DOHH2 (cell line): Measurements from ENCODE around the gene LSM7.

ENCODE experiments used
- CTCF ChIP-seq: fragments of 200-600 bp; sonication (generic); IDR thresholded peaks from one replicate; pipeline ENCODE4 v1.5.1; 2014; ENCODE audit warnings: antibody characterized with exemption, mild to moderate bottlenecking, low read depth, low read length; ENCODE audit not compliant: poor library complexity, severe bottlenecking
- EZH2phosphoT487 ChIP-seq: fragments of 200-600 bp; sonication (generic); IDR thresholded peaks from 2 replicates; pipeline ENCODE4 v1.6.1; 2017; ENCODE audit warnings: borderline replicate concordance, mild to moderate bottlenecking, antibody characterized with exemption, low read length, moderate library complexity, mixed read lengths

GRCh38 chr19:2340496-2341243, 12.3 kb upstream of the LSM7 start:
- no peak for TF ChIP-seq CTCF
- TF ChIP-seq EZH2phosphoT487: no peak
